LNCAP (cell line): Measurements from ENCODE around the gene KCNT2.

Source experiments
- CTCF ChIP-seq: fragments of 450-650 bp; IDR thresholded peaks from 2 replicates; pipeline ENCODE4 v1.5.1; 2017; ENCODE audit warnings: mild to moderate bottlenecking

Gene KCNT2

GRCh38 chr1:196205882-196206281, 402.4 kb downstream of the KCNT2 start:
- TF ChIP-seq CTCF = no peak

GRCh38 chr1:196196486-196196885, 411.8 kb downstream of the KCNT2 start:
- TF ChIP-seq CTCF = no peak

GRCh38 chr1:196193896-196194559, 414.2 kb downstream of the KCNT2 start:
- no peak for TF ChIP-seq CTCF

GRCh38 chr1:196183941-196184340, 424.3 kb downstream of the KCNT2 start:
- TF ChIP-seq CTCF = no peak

- no peak for TF ChIP-seq CTCF
These were observed 426.7 kb downstream of the KCNT2 start for GRCh38 chr1:196181594-196181878.

GRCh38 chr1:196180847-196181593, 427.2 kb downstream of the KCNT2 start:
- TF ChIP-seq CTCF = no peak

- no peak for TF ChIP-seq CTCF
These were observed 430.1 kb downstream of the KCNT2 start for GRCh38 chr1:196178083-196178635.
